SK-N-SH (cell line): Measurements from ENCODE around the gene DNAH7.

Experiments
- CHD2 ChIP-seq: fragments of 150-350 bp; IDR thresholded peaks from 2 replicates; pipeline ENCODE4 v1.6.1; 2018; ENCODE audit warnings: low read length; ENCODE audit not compliant: partially characterized antibody
- EZH2phosphoT487 ChIP-seq: fragments of 200-600 bp; sonication (generic); IDR thresholded peaks from 2 replicates; pipeline ENCODE4 v1.6.1; 2017; ENCODE audit warnings: low read depth, mixed run types, mild to moderate bottlenecking, antibody characterized with exemption, moderate library complexity, borderline replicate concordance
- FOSL2 ChIP-seq: IDR thresholded peaks from 2 replicates; pipeline ENCODE4 v1.4.0; 2012; ENCODE audit warnings: low read depth, mild to moderate bottlenecking, moderate library complexity, borderline replicate concordance
- GABPA ChIP-seq: IDR thresholded peaks from 2 replicates; pipeline ENCODE4 v1.4.0; 2012; ENCODE audit warnings: low read depth, mild to moderate bottlenecking
- MEF2A ChIP-seq: IDR thresholded peaks from 2 replicates; pipeline ENCODE4 v1.4.0; 2012; ENCODE audit warnings: low read depth, borderline replicate concordance
- NRF1 ChIP-seq: IDR thresholded peaks from 2 replicates; pipeline ENCODE4 v1.6.1; 2012; ENCODE audit warnings: low read depth, mild to moderate bottlenecking, low read length
- POLR2AphosphoS5 ChIP-seq: IDR thresholded peaks from 2 replicates; pipeline ENCODE4 v1.6.1; 2012; ENCODE audit warnings: low read depth, low read length
- RAD21 ChIP-seq: IDR thresholded peaks from 2 replicates; pipeline ENCODE4 v1.6.1; 2012; ENCODE audit warnings: mild to moderate bottlenecking, low read length
- REST ChIP-seq: IDR thresholded peaks from 2 replicates; pipeline ENCODE4 v1.6.1; 2012; ENCODE audit warnings: mild to moderate bottlenecking, low read depth, low read length, moderate library complexity
- SMC3 ChIP-seq: IDR thresholded peaks from 2 replicates; pipeline ENCODE4 v1.6.1; 2012; ENCODE audit warnings: low read depth, low read length, improper control_type of control experiment
- TAF1 ChIP-seq: IDR thresholded peaks from 2 replicates; pipeline ENCODE4 v1.6.1; 2012; ENCODE audit warnings: low read depth, mild to moderate bottlenecking, low read length, moderate library complexity, borderline replicate concordance
- TCF12 ChIP-seq: IDR thresholded peaks from 2 replicates; pipeline ENCODE4 v1.4.0; 2012
- TF ChIP-seq, protein P1 (sequence below): fragments of 200-600 bp; sonication (generic); IDR thresholded peaks from 2 replicates; pipeline ENCODE4 v1.6.1; 2017; ENCODE audit warnings: antibody characterized with exemption, mild to moderate bottlenecking, moderate library complexity
- TF ChIP-seq, protein P2 (sequence below): IDR thresholded peaks from 2 replicates; pipeline ENCODE4 v1.4.0; 2012; ENCODE audit warnings: low read depth, borderline replicate concordance

- TF ChIP-seq NRF1 (no peak), REST (no peak), MEF2A (no peak), CHD2 (no peak), RAD21 (no peak), EZH2phosphoT487 (no peak), SMC3 (no peak), POLR2AphosphoS5 (no peak), GABPA (no peak), TCF12 (no peak), FOSL2 (no peak), TAF1 (no peak)
- TF ChIP-seq, protein P1, sequence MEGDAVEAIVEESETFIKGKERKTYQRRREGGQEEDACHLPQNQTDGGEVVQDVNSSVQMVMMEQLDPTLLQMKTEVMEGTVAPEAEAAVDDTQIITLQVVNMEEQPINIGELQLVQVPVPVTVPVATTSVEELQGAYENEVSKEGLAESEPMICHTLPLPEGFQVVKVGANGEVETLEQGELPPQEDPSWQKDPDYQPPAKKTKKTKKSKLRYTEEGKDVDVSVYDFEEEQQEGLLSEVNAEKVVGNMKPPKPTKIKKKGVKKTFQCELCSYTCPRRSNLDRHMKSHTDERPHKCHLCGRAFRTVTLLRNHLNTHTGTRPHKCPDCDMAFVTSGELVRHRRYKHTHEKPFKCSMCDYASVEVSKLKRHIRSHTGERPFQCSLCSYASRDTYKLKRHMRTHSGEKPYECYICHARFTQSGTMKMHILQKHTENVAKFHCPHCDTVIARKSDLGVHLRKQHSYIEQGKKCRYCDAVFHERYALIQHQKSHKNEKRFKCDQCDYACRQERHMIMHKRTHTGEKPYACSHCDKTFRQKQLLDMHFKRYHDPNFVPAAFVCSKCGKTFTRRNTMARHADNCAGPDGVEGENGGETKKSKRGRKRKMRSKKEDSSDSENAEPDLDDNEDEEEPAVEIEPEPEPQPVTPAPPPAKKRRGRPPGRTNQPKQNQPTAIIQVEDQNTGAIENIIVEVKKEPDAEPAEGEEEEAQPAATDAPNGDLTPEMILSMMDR = no peak
- TF ChIP-seq, protein P2, sequence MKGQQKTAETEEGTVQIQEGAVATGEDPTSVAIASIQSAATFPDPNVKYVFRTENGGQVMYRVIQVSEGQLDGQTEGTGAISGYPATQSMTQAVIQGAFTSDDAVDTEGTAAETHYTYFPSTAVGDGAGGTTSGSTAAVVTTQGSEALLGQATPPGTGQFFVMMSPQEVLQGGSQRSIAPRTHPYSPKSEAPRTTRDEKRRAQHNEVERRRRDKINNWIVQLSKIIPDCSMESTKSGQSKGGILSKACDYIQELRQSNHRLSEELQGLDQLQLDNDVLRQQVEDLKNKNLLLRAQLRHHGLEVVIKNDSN = no peak
Observed at GRCh38 chr2:196080526-196080925, 11.9 kb upstream of the DNAH7 start.
